Measurements from ENCODE around the gene CRP.
A peak's percentile ranks its signal among the peaks of the same experiment; 100 is the strongest.

Gene CRP, protein sequence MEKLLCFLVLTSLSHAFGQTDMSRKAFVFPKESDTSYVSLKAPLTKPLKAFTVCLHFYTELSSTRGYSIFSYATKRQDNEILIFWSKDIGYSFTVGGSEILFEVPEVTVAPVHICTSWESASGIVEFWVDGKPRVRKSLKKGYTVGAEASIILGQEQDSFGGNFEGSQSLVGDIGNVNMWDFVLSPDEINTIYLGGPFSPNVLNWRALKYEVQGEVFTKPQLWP

DNA sequence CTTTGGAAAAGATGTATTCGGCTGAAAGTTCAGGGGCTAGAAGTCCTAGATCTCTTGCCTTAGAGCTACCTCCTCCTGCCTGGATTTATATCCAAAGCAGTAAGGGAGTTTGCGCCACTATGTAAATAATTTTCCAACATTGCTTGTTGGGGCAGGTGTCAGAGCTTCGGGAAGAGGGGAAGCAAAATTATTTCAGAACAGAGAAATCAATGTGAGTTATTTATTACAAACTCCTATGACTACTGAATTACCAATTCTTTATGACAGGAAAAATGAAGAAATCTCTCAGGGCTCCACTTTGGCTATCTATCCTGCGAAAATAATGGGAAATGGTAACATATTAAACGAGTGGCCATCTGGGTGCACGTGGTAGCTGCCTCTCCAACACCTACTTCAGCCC, at the start of gene CRP:
Gene CRP (minus strand): TSS at position 61 of the 400 bp plus-strand sequence. CDS start 104 bp downstream, outside the sequence.
- Histone ChIP-seq H3K27ac (ENCODE audit: low read depth, low read length) (no peak within 1 kb of the TSS), H3K4me1 (ENCODE audit: control insufficient read depth in 1 of 2, insufficient read depth in 2 of 2, low read length in 2 of 2) (peaks cover 0 to 3% of the 10 kb centered on the region in 2 donors), H3K9me3 (ENCODE audit: control insufficient read depth in 1 of 2, low read length in 2 of 2) (peaks cover 5 to 11% of the 10 kb centered on the region in 2 donors), H3K36me3 (ENCODE audit: control insufficient read depth in 1 of 2, insufficient read depth in 2 of 2, low read length in 2 of 2) (no peaks in the 10 kb centered on the region), H3K27me3 (ENCODE audit: control insufficient read depth in 1 of 2, insufficient read depth in 2 of 2, low read length in 2 of 2) (no peaks in the 10 kb centered on the region), H3K4me3 (ENCODE audit: low read depth in 1 of 2, low read length in 2 of 2) (no peak within 1 kb of the TSS), H3K9ac (ENCODE audit: low read depth in 1 of 2, low read length in 2 of 2) (no peak within 1 kb of the TSS)

DNA sequence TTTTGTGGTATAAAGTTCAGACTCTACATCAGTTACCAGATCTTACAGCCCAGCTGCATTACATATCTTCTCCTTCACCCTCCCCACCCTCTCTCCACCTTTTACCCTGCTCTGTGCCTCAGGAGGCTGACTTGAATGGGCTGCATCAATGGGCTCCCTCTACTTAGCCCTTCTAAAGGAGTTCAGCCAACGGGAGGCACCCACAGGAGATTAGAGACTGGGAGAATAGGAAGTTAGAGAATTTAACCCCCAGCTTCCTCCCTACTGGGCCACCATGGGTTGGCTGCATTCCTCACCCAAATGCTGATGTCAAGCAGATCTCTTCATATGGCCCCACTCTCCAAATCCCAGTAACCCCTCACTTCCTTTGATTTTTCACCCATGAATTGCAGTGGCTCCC, 49.3 kb upstream of the CRP start:
- no peaks in the 10 kb centered on the region for H3K4me1 ChIP-seq (ENCODE audit: control insufficient read depth in 1 of 2, insufficient read depth in 2 of 2, low read length in 2 of 2)
- H3K27ac ChIP-seq (ENCODE audit: low read depth, low read length) = no peak overlapping the region
- no peaks in the 10 kb centered on the region for H3K27me3 ChIP-seq (ENCODE audit: control insufficient read depth in 1 of 2, insufficient read depth in 2 of 2, low read length in 2 of 2)
- no peak overlapping the region for H3K9ac ChIP-seq (ENCODE audit: low read depth in 1 of 2, low read length in 2 of 2)
- no peaks in the 10 kb centered on the region for H3K9me3 ChIP-seq (ENCODE audit: control insufficient read depth in 1 of 2, low read length in 2 of 2)
- H3K36me3 ChIP-seq (ENCODE audit: control insufficient read depth in 1 of 2, insufficient read depth in 2 of 2, low read length in 2 of 2) = no peaks in the 10 kb centered on the region
- H3K4me3 ChIP-seq (ENCODE audit: low read depth in 1 of 2, low read length in 2 of 2) = no peak overlapping the region

DNA sequence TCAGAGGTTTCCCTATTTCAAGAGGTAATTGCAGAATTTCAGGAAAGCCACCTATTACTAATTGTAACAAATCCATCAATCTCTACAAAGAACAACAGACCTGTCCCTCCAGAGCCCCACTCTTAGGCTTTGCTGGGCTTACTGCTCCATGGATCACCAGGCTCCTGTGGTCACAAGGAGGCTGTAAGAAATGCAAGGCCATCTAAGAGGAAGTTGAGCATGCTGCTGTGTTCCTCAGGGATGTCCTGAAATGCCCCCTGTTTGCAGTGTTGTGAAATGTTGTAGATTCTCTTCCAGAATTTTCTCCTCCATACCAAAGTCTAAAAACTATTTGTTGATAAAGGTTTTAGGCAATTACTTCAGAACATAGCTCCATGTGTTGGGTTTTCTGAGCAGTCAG, 42.0 kb upstream of the CRP start:
- no peaks in the 10 kb centered on the region for H3K36me3 ChIP-seq (ENCODE audit: control insufficient read depth in 1 of 2, insufficient read depth in 2 of 2, low read length in 2 of 2)
- no peak overlapping the region for H3K9ac ChIP-seq (ENCODE audit: low read depth in 1 of 2, low read length in 2 of 2)
- H3K4me1 ChIP-seq (ENCODE audit: control insufficient read depth in 1 of 2, insufficient read depth in 2 of 2, low read length in 2 of 2) = peaks cover 4 to 43% of the 10 kb centered on the region in 2 donors
- H3K4me3 ChIP-seq (ENCODE audit: low read depth in 1 of 2, low read length in 2 of 2) = no peak overlapping the region
- no peaks in the 10 kb centered on the region for H3K9me3 ChIP-seq (ENCODE audit: control insufficient read depth in 1 of 2, low read length in 2 of 2)
- no peaks in the 10 kb centered on the region for H3K27me3 ChIP-seq (ENCODE audit: control insufficient read depth in 1 of 2, insufficient read depth in 2 of 2, low read length in 2 of 2)
- no peak overlapping the region for H3K27ac ChIP-seq (ENCODE audit: low read depth, low read length)

DNA sequence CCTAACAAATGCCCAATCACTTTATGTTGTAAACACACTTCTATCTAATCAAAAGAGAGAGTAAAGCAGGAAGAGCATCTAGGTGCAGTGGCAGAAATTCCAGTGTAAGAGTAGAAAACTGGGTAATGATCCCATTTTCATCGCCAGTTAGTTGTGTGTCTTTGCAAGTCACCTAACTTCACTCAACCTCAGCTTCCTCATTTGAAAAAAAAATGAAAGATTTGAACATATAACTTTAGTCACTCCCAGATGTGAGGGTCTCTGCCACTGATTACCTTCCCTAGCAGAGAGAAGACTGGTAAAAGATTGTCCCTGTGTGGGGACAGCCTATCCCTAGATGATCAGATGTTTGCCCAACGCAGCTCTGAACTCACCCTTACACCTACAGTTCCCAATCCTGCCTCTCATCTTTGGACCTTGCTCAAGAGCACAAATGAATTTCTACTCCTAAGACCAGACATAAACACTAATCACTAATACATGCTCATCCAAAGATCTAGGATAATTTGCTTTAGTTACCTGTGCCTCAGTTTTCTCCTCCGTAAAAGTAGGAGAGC, 41.1 kb upstream of the CRP start:
- H3K4me1 ChIP-seq (ENCODE audit: control insufficient read depth in 1 of 2, insufficient read depth in 2 of 2, low read length in 2 of 2) = peaks cover 4 to 43% of the 10 kb centered on the region in 2 donors
- H3K9ac ChIP-seq (ENCODE audit: low read depth in 1 of 2, low read length in 2 of 2) = no peak overlapping the region
- H3K9me3 ChIP-seq (ENCODE audit: control insufficient read depth in 1 of 2, low read length in 2 of 2) = no peaks in the 10 kb centered on the region
- no peaks in the 10 kb centered on the region for H3K27me3 ChIP-seq (ENCODE audit: control insufficient read depth in 1 of 2, insufficient read depth in 2 of 2, low read length in 2 of 2)
- no peaks in the 10 kb centered on the region for H3K36me3 ChIP-seq (ENCODE audit: control insufficient read depth in 1 of 2, insufficient read depth in 2 of 2, low read length in 2 of 2)
- H3K4me3 ChIP-seq (ENCODE audit: low read depth in 1 of 2, low read length in 2 of 2) = no peak overlapping the region
- no peak overlapping the region for H3K27ac ChIP-seq (ENCODE audit: low read depth, low read length)

DNA sequence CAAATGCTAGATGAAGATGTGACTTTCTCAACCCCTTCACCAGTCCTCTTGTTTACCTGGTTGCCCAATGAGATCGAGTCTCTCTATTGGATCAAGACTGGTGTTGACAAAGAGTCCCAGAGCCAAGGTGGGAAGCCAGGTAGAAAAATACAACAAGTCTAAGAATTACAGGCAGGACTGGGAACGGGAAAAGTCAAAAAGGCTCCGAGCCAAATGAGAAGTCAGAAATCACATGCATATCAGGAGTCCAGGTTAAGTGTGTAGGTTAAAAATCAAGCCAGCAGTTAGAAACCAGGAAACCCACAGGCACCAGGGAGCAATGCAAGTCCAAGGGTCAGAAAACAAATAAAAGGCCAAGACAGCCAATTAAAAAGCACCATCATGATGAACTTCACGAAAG, 39.0 kb upstream of the CRP start:
- H3K4me3 ChIP-seq (ENCODE audit: low read depth in 1 of 2, low read length in 2 of 2) = peak overlapping the region in 1 of 2 donors; percentile 27
- H3K9ac ChIP-seq (ENCODE audit: low read depth in 1 of 2, low read length in 2 of 2) = no peak overlapping the region
- H3K9me3 ChIP-seq (ENCODE audit: control insufficient read depth in 1 of 2, low read length in 2 of 2) = no peaks in the 10 kb centered on the region
- H3K36me3 ChIP-seq (ENCODE audit: control insufficient read depth in 1 of 2, insufficient read depth in 2 of 2, low read length in 2 of 2) = no peaks in the 10 kb centered on the region
- H3K4me1 ChIP-seq (ENCODE audit: control insufficient read depth in 1 of 2, insufficient read depth in 2 of 2, low read length in 2 of 2) = peaks cover 4 to 43% of the 10 kb centered on the region in 2 donors
- no peak overlapping the region for H3K27ac ChIP-seq (ENCODE audit: low read depth, low read length)
- H3K27me3 ChIP-seq (ENCODE audit: control insufficient read depth in 1 of 2, insufficient read depth in 2 of 2, low read length in 2 of 2) = no peaks in the 10 kb centered on the region

DNA sequence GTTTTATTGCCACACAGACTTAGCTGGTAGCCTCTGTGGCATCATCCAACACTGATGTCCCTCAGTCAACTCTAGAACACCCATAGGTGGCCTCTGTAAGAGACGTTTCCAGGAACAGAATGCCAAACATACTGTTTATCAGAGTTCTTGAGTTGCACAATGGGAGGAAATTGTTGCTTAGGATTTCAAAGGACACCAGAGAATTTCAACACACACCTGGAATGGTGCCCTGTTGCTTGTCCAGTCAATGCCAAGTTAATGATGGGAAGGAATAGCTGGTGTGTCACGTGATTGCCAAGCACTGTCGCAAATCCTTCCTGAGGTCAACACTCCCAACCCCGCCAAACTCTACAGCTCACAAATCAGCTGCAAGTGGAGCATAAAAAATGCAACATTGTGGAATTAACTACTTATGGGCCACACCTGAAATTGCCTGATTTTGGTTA, 37.8 kb upstream of the CRP start:
- no peak overlapping the region for H3K9ac ChIP-seq (ENCODE audit: low read depth in 1 of 2, low read length in 2 of 2)
- H3K4me3 ChIP-seq (ENCODE audit: low read depth in 1 of 2, low read length in 2 of 2) = no peak overlapping the region
- H3K27me3 ChIP-seq (ENCODE audit: control insufficient read depth in 1 of 2, insufficient read depth in 2 of 2, low read length in 2 of 2) = no peaks in the 10 kb centered on the region
- no peaks in the 10 kb centered on the region for H3K9me3 ChIP-seq (ENCODE audit: control insufficient read depth in 1 of 2, low read length in 2 of 2)
- H3K4me1 ChIP-seq (ENCODE audit: control insufficient read depth in 1 of 2, insufficient read depth in 2 of 2, low read length in 2 of 2) = peaks cover 4 to 43% of the 10 kb centered on the region in 2 donors
- H3K36me3 ChIP-seq (ENCODE audit: control insufficient read depth in 1 of 2, insufficient read depth in 2 of 2, low read length in 2 of 2) = no peaks in the 10 kb centered on the region
- H3K27ac ChIP-seq (ENCODE audit: low read depth, low read length) = no peak overlapping the region

DNA sequence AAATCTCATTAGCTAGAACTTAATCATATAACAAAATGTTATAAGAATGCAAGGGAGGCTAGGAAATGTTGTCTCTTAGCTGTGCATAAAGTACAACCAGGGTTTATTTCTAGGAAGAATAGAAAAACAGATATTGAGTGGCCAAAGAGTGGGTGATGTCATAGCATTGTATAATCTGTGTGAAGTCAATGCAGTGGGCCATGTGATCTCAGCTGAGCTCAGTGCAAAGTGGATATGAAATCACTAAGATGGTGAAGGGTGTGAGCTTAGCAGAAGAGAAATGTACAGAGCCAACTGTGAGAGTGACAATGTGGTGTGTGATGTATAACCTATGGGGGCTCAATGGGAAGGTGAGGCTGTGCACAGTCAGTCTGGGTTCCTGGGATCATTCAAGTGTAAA, 36.6 kb upstream of the CRP start:
- H3K27ac ChIP-seq (ENCODE audit: low read depth, low read length) = no peak overlapping the region

DNA sequence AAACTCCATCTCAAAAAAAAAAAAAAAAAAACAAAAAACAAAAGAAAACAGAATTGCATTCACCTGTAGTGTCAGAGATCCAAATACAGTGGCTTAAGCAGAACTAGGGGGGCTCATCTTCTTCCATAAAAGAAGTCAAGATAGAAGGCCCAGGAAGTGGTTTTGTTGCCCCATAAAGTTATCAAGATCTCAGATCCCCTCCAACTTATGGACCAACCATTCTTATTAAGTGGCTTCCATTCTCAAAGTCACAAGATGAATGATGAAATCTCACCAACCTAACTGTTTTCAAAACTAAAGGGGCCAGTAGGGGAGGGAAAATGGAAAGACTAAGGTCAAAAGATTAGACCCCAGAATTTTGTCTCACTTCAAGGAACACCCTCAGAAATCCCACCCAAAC, 36.2 kb upstream of the CRP start:
- Histone ChIP-seq H3K27me3 (ENCODE audit: control insufficient read depth in 1 of 2, insufficient read depth in 2 of 2, low read length in 2 of 2) (no peaks in the 10 kb centered on the region), H3K27ac (ENCODE audit: low read depth, low read length) (no peak overlapping the region), H3K9ac (ENCODE audit: low read depth in 1 of 2, low read length in 2 of 2) (no peak overlapping the region), H3K36me3 (ENCODE audit: control insufficient read depth in 1 of 2, insufficient read depth in 2 of 2, low read length in 2 of 2) (no peaks in the 10 kb centered on the region), H3K4me3 (ENCODE audit: low read depth in 1 of 2, low read length in 2 of 2) (no peak overlapping the region), H3K9me3 (ENCODE audit: control insufficient read depth in 1 of 2, low read length in 2 of 2) (no peaks in the 10 kb centered on the region), H3K4me1 (ENCODE audit: control insufficient read depth in 1 of 2, insufficient read depth in 2 of 2, low read length in 2 of 2) (peaks cover 4 to 30% of the 10 kb centered on the region in 2 donors)

More for the DNA sequence above, 36.6 kb upstream of the CRP start:
- Histone ChIP-seq H3K4me3 (ENCODE audit: low read depth in 1 of 2, low read length in 2 of 2) (no peak overlapping the region), H3K27me3 (ENCODE audit: control insufficient read depth in 1 of 2, insufficient read depth in 2 of 2, low read length in 2 of 2) (no peaks in the 10 kb centered on the region), H3K4me1 (ENCODE audit: control insufficient read depth in 1 of 2, insufficient read depth in 2 of 2, low read length in 2 of 2) (peaks cover 4 to 34% of the 10 kb centered on the region in 2 donors), H3K36me3 (ENCODE audit: control insufficient read depth in 1 of 2, insufficient read depth in 2 of 2, low read length in 2 of 2) (no peaks in the 10 kb centered on the region), H3K9me3 (ENCODE audit: control insufficient read depth in 1 of 2, low read length in 2 of 2) (no peaks in the 10 kb centered on the region), H3K9ac (ENCODE audit: low read depth in 1 of 2, low read length in 2 of 2) (no peak overlapping the region)

DNA sequence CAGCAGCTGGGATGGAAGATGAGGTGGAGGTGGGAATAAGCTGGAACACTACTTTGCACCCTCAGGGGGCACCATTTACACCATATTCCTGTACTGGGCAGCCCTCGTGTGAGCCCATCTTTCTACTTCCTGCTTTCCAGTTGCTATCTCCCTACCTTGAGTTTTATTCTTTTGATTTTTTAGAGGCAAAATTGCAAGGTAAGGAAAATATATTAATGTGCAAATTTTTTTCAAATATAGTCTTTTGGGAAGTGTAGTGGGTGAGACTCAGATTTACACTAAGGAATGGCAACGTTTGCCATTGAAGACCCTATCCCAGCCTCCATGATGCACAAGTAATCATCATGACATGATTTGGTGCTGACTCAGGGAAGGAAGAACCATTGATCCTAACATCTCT, 35.2 kb upstream of the CRP start:
- H3K36me3 ChIP-seq (ENCODE audit: control insufficient read depth in 1 of 2, insufficient read depth in 2 of 2, low read length in 2 of 2) = no peaks in the 10 kb centered on the region
- no peaks in the 10 kb centered on the region for H3K9me3 ChIP-seq (ENCODE audit: control insufficient read depth in 1 of 2, low read length in 2 of 2)
- H3K27me3 ChIP-seq (ENCODE audit: control insufficient read depth in 1 of 2, insufficient read depth in 2 of 2, low read length in 2 of 2) = no peaks in the 10 kb centered on the region
- no peak overlapping the region for H3K4me3 ChIP-seq (ENCODE audit: low read depth in 1 of 2, low read length in 2 of 2)
- H3K4me1 ChIP-seq (ENCODE audit: control insufficient read depth in 1 of 2, insufficient read depth in 2 of 2, low read length in 2 of 2) = peaks cover 4 to 25% of the 10 kb centered on the region in 2 donors
- no peak overlapping the region for H3K27ac ChIP-seq (ENCODE audit: low read depth, low read length)
- H3K9ac ChIP-seq (ENCODE audit: low read depth in 1 of 2, low read length in 2 of 2) = no peak overlapping the region

DNA sequence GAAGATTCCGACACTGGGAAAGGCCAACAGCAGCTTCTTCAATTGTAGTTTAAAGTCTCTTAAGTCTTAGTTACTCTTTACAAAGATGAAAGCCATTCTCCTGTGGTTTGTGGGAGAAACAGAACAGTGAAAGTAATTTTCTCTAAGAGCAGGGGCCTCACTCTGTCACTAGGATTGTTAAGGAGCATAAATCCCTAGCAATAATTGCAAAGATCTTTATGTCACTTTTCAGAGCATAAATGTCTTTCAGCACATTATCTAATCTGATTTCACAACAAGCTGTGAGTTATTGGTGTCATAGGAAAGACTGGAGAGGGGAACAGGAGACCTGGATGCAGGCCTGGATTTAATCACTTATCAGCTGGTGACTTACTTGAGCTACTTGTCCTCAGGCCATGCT, 34.0 kb upstream of the CRP start:
- no peak overlapping the region for H3K4me3 ChIP-seq (ENCODE audit: low read depth in 1 of 2, low read length in 2 of 2)

More for the DNA sequence above, 34.0 kb upstream of the CRP start:
- no peaks in the 10 kb centered on the region for H3K36me3 ChIP-seq (ENCODE audit: control insufficient read depth in 1 of 2, insufficient read depth in 2 of 2, low read length in 2 of 2)
- H3K27ac ChIP-seq (ENCODE audit: low read depth, low read length) = no peak overlapping the region
- H3K9ac ChIP-seq (ENCODE audit: low read depth in 1 of 2, low read length in 2 of 2) = no peak overlapping the region
- peaks cover 0 to 19% of the 10 kb centered on the region in 2 donors for H3K4me1 ChIP-seq (ENCODE audit: control insufficient read depth in 1 of 2, insufficient read depth in 2 of 2, low read length in 2 of 2)
- no peaks in the 10 kb centered on the region for H3K9me3 ChIP-seq (ENCODE audit: control insufficient read depth in 1 of 2, low read length in 2 of 2)
- H3K27me3 ChIP-seq (ENCODE audit: control insufficient read depth in 1 of 2, insufficient read depth in 2 of 2, low read length in 2 of 2) = no peaks in the 10 kb centered on the region

Data from duodenal mucosa (tissue), 2 donors.